HG03139 (cell line): ENCODE results near the gene THAP10.
"Not testable (repeated sequence)": the region's sequence is repeated elsewhere in the genome, so short reads cannot be mapped to it uniquely, and the experiment has no call there.

Experiments
- ATAC-seq: cut with Tn5 transposase; IDR thresholded peaks from one replicate; pipeline ENCODE4 v1.9.1; 2021; ENCODE audit not compliant: unreplicated experiment

Gene THAP10

GRCh38 chr15:70892002-70892911 is at the start of gene THAP10, which contains the start of gene LRRC49:
THAP10 (minus strand) TSS chr15:70892433; CDS start chr15:70892272, 161 bp downstream.
LRRC49 (plus strand) TSS chr15:70892826; CDS start chr15:70892895, 69 bp downstream.
- ATAC-seq, result peak; percentile 80

- no peak for ATAC-seq
Observed at GRCh38 chr15:70936326-70936725, 44.1 kb upstream of the THAP10 start.

GRCh38 chr15:70935631-70936030 is 43.4 kb upstream of the THAP10 start:
- ATAC-seq, result no peak

GRCh38 chr15:70933411-70933810 is 41.2 kb upstream of the THAP10 start:
- no peak for ATAC-seq

- no peak for ATAC-seq
Observed at GRCh38 chr15:70932397-70932796, 40.2 kb upstream of the THAP10 start.

- no peak for ATAC-seq
Observed at GRCh38 chr15:70931821-70932220, 39.6 kb upstream of the THAP10 start.

GRCh38 chr15:70926914-70927313 is 34.7 kb upstream of the THAP10 start:
- not testable (repeated sequence) for ATAC-seq

GRCh38 chr15:70923311-70924080 is 31.3 kb upstream of the THAP10 start:
- ATAC-seq, result no peak

GRCh38 chr15:70922119-70922518 is 29.9 kb upstream of the THAP10 start:
- ATAC-seq, result no peak

- ATAC-seq, result no peak
Observed at GRCh38 chr15:70920981-70921696, 28.9 kb upstream of the THAP10 start.

- no peak for ATAC-seq
Observed at GRCh38 chr15:70917955-70918354, 25.7 kb upstream of the THAP10 start.

- no peak for ATAC-seq
Observed at GRCh38 chr15:70916531-70916930, 24.3 kb upstream of the THAP10 start.

- no peak for ATAC-seq
Observed at GRCh38 chr15:70912187-70912586, 20.0 kb upstream of the THAP10 start.

GRCh38 chr15:70910958-70911357 is 18.7 kb upstream of the THAP10 start:
- no peak for ATAC-seq

GRCh38 chr15:70907784-70908471 is 15.7 kb upstream of the THAP10 start:
- ATAC-seq, result no peak

- ATAC-seq, result no peak
Observed at GRCh38 chr15:70906842-70907241, 14.6 kb upstream of the THAP10 start.

GRCh38 chr15:70902107-70902506 is 9.9 kb upstream of the THAP10 start:
- no peak for ATAC-seq

GRCh38 chr15:70892912-70893560 is 803 bp upstream of the THAP10 start:
- peak; percentile 15 for ATAC-seq

GRCh38 chr15:70882361-70882760 is 9.9 kb downstream of the THAP10 start:
- no peak for ATAC-seq

- no peak for ATAC-seq
Observed at GRCh38 chr15:70880781-70881180, 11.5 kb downstream of the THAP10 start.
